Measurements from ENCODE around the gene CDC45.

Gene CDC45

DNA sequence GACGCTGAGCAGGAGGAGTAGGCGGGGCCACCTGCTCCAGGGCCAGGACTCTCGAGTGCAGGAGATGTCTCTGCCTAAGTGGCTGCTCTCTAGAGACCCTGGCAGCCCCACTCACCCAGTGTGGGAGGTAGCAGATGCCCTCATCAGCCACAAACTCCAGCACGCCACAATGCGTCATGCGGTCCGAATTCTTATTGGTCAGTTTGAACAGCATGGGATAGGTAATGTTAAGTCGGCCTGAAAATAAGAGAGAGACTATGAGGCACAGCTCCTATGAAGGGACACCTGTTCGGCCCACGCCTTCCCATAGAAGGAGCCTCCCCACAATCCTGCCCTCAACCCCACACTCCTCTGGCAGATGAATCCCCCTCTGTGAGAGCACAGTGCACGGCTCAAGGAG is 8.1 kb upstream of the CDC45 start:
- no peak for DNase-seq

- DNase-seq: no peak
Observed at GRCh38 chr22:19472233-19472632, 7.5 kb upstream of the CDC45 start.

DNA sequence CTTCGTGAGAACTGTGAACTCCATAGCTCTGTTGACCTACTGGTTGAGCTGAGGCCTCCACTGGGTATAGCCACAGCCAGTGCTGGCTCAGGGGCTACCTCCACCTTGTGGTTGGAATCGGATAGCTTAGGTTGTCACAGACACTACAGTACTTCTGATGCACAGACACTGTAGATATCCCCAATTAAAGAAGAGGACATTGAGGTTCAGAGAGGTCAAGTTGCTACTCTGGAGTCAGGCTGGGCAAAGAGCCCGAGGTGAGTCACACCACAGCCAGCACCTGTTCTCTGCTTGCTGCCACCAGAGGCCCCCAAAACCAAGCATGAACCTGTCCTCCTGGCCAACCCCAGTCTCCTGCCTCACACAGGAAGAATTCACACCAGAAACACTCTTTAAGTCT is 6.1 kb upstream of the CDC45 start:
- no peak for DNase-seq

DNA sequence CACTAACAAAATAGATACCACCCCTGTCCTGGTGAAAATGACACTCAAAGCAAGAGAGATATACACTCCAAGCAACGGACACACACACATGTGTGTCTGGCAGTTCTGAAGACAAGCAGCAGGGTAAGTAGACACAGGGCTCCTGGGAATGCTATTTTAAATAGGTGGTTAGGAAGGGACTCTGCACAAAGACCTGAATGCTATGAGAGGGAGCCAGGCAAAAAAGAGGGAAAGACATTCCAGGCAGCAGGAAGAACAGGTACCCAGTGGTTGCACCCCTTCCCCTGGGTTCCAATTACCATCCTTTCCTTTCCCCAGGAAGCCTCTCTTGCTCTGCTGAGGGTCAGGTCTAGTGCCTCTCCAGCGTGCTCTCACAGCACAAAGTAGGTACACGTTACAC is 3.7 kb upstream of the CDC45 start:
- no peak for DNase-seq

DNA sequence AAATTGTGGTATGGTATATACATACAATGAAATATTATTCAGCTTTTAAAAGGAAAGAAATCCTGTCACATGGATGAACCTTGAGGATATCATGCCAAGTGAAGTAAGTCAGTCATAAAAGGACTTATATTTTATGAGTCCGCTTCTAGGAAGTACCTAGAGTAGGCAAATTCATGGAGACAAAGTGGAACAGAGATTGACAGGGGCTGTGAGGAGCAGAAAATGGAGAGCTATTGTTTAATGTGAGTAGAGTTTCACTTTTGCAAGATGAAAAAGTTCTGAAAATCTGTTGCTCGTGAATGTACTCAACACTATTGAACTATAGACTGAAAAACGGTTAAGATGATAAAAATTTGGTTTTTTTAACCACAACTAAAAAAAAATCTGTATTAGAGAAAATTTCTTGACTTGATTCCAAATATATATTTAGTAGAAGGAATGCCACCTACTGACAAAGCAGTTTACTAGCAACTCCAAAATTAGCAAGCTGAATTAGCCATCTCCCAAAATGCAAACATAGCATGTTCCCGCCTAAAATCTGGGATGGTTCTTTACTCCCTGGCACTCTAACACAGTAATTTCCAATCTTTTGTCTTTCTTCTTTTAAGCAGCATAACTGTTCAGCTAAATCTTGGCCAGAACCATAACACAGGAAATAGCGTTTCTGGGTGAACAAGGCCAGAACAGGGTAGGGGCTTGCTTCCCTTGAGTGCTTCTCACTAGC is 2.2 kb upstream of the CDC45 start:
- DNase-seq: peak; percentile 22

GRCh38 chr22:19478045-19478900 is 1.4 kb upstream of the CDC45 start:
- no peak for DNase-seq

DNA sequence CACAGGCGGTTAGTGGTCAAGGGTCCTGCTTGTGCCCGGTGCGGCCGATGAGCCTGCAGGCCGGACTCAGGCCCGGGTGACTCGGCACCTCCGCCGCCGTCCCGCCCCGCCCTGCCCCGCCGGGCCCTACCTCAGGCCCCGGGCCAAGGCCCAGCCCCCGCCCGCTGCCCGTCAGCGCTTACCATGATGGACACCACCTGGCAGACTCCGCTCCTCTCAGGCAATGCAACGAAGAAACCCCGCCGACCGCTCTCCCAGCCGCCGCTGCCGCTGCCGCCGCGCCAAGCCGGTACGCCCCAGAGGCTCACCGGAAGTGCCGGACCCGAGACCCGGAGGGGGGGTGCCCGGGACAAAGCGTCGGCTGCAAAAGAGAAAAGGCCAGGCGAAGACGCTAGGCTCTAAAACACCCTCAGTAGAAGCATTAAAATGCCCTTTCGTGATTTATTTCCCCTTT is 792 bp upstream of the CDC45 start, which contains the start of gene UFD1:
TSS of gene UFD1 (minus strand) at position 293 of the 454 bp plus-strand sequence. CDS start at position 185, 108 bp downstream.
- peak; percentile 90 for DNase-seq

DNA sequence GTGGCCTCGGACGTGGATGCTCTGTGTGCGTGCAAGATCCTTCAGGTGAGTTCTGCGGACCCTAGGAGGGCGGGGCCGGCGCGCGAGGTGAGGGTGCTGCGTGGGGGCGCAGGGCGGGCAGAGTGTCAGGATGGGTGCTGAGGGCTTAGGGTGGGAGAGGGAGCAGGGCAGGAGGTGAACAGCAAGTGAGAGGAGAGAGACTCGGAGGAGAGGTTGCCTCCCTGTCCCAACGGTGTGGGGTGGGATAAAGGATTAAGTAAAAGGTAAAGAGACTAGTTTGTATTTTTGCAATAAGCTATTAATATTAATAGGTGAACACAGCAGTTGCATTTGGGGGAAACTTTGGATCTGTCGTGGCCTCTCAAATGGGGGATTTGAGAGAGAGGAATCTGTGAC is 451 bp downstream of the CDC45 start:
- no peak for DNase-seq

- DNase-seq: no peak
Observed at GRCh38 chr22:19480789-19481188, 1.1 kb downstream of the CDC45 start.

- DNase-seq: no peak
Observed at GRCh38 chr22:19482297-19482696, 2.6 kb downstream of the CDC45 start.

- DNase-seq: no peak
Observed at GRCh38 chr22:19483481-19484244, 3.9 kb downstream of the CDC45 start.

GRCh38 chr22:19488285-19488684 is 8.6 kb downstream of the CDC45 start:
- no peak for DNase-seq

DNA sequence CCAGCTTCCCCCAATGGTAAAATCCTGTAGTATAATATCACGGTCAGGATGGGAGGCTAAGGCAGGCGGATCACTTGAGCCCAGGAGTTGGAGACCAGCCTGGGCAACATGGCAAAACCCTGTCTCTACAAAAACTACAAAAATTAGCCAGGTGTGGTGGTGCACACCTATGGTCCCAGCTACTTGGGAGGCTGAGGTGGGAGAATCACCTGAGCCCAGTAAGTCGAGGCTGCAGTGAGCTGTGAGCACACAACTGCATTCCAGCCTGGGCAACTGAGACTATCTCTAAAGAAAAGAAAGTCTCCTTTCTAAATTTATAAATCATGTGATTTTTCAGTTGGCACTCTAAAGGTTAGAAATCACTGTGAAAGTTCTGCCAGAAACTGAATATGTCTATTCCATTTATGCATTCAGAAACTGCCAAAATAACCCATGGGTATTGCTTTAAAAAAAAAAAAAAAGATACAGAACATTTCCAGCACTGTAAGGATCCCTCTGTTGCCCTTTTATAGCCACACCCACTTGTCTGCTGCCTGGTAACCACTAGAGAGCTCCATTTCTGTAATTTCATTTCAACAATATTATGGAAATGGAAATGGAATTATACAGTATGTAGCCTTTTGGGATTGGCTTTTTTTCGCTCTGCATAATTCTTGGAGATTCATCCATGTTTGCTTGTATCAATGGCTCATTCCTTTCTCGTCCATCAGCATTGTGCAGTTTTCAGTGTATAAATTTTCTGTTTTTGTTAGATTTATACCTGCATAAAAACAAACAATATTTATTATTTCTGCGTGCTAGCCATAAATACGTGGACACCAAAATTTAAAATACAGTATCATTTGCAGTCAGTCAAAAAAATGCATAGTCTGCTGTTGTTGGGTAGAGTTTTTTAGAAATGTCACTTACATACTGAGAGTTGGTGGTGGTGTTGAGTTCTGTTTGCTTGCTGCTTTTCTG is 9.4 kb downstream of the CDC45 start:
- DNase-seq: peak; percentile 31

GRCh38 chr22:19490628-19491230 is 11.0 kb downstream of the CDC45 start:
- no peak for DNase-seq

- DNase-seq: no peak
Observed at GRCh38 chr22:19492504-19493174, 12.9 kb downstream of the CDC45 start.

DNA sequence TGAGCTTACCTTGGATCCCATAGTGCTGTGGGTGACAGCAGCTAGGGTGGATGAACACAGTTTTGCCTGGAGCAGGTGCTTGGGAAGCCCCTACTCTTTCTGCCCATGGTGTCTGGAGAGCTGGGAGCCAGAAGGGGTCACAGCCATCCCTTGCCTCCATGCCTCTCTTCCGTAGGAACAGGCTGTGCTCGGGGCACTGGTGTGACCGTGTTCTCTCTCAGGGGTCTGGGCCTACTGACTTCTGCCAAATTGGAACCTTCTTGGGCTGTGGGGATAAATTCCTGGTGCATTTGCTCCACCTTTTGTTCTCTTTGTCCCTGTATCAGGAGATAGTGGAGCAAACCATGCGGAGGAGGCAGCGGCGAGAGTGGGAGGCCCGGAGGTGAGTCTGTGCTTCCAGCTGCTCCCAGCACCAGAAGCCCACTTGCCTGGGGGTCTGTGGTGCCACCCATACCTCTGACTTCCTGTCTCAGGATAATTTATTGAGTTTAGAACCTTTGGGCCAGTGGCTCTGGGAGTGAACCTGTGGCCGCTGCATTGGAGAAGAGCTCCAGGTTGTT is 14.4 kb downstream of the CDC45 start:
- no peak for DNase-seq

DNA sequence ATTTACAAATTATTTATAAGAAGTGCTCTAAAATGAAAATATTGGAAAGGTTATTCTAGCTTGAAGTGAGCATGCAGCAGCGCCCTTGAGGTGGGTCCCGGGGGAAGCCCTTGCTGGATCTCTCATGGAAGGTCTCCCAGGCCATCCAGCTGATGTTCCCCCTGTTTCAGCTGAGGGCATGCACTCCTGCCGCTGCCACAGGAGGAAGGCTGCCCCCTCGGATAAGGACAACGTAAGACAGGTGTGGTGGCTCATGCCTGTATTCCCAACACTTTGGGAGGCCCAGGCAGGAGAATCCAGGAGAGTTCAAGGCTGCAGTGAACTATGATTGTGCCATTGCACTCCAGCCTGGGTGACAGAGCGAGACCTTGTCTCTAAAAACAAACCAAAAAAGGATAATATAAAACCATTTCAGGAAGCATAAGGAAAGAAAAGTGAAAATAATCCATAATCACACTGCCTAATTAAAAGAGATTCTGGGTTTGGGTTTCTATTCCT is 15.0 kb downstream of the CDC45 start:
- no peak for DNase-seq

DNA sequence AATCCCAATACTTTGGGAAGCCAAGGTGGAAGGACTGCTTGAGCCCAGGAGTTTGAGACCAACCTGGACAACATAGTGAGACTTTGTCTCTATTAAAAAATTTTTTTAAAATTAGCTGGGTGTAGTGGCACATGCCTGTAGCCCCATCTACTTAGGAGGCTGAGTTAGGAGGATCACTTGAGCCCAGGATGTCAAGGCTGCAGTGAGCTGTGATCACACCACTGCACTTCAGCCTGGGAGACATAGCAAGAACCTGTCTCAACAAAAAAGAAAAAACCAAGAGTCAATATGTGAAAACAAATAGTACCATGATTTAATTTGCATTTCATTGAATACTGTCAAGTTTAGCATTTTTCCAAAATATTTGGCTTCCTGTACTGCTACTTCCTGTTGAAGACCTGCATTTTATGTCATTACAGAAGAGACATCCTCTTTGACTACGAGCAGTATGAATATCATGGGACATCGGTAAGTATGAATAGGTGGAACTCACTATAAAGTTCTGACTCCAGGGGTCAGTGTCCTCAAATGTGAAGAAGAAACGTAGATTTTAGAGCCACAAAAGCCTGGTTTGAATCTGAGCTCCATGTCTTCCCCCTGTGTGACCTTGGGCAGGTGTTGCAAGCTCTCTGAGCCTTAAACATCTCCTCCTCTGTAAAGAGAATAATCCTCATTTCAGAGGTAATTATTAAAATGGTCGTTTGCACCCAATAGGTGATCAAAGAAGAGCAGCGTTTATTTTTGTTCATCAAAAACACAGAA is 16.0 kb downstream of the CDC45 start:
- DNase-seq: no peak

GRCh38 chr22:19496324-19496630 is 16.6 kb downstream of the CDC45 start:
- DNase-seq: no peak

GRCh38 chr22:19497245-19497644 is 17.5 kb downstream of the CDC45 start:
- DNase-seq: no peak
